Peyer's patch (tissue), 4 donors: ENCODE results near the gene PTH1R.

Source experiments
- CTCF ChIP-seq, 6 experiments: fragments of 450-650 bp in 4 of 6; fragments of 200-600 bp in 2 of 6; sonication (generic) in 1 of 6; IDR thresholded peaks; one replicate each; pipeline ENCODE4 v1.5.1; 2017 to 2019; ENCODE audit warnings: antibody characterized with exemption in 6 of 6, mild to moderate bottlenecking in 3 of 6, moderate library complexity in 1 of 6
- POLR2A ChIP-seq, 2 donors: fragments of 450-650 bp; IDR thresholded peaks; one replicate each; pipeline ENCODE4 v1.5.1; 2017; ENCODE audit warnings: antibody characterized with exemption in 2 of 2, mild to moderate bottlenecking in 2 of 2, moderate library complexity in 2 of 2

- no peak for TF ChIP-seq CTCF (IDR thresholded peaks at IDR 0.05)
- TF ChIP-seq POLR2A (IDR thresholded peaks at IDR 0.05) = no peak
Observed at GRCh38 chr3:46835491-46835890, 42.0 kb upstream of the PTH1R start.
